ENCODE measurements around the gene GGT1.
A peak's percentile ranks its signal among the peaks of the same experiment; 100 is the strongest.
"Not testable (repeated sequence)": the region's sequence is repeated elsewhere in the genome, so short reads cannot be mapped to it uniquely, and the experiment has no call there.

Gene GGT1

GRCh38 chr22:24599958-24600715 is 2.9 kb upstream of the GGT1 start:
- H3K9me3 ChIP-seq (ENCODE audit: control extremely low read depth in 1 of 5, control insufficient read depth in 4 of 5, insufficient read depth in 2 of 5, low read depth in 1 of 5, low read length in 4 of 5); POLR2A ChIA-PET; H3K27ac ChIP-seq (ENCODE audit: insufficient read depth in 1 of 2, low read depth in 1 of 2, low read length in 2 of 2, poor library complexity in 1 of 2, severe bottlenecking in 2 of 2); CTCF ChIA-PET; H3K27me3 ChIP-seq (replicated peaks in 2 of 5; ENCODE audit: control insufficient read depth in 4 of 5, insufficient read depth in 5 of 5, low read length in 4 of 5); H3K36me3 ChIP-seq (ENCODE audit: control insufficient read depth in 4 of 4, insufficient read depth in 4 of 4, low read length in 3 of 4); DNase-seq; H3K4me3 ChIP-seq (ENCODE audit: control insufficient read depth in 1 of 7, extremely low read depth in 1 of 7, insufficient read depth in 4 of 7, low read depth in 2 of 7, low read length in 6 of 7): not testable (repeated sequence)
- H3K4me1 ChIP-seq (ENCODE audit: control extremely low read depth in 1 of 4, control insufficient read depth in 4 of 4, insufficient read depth in 4 of 4, low read length in 3 of 4): peaks cover 0 to 43% (median 19%) of the 10 kb centered on the region in 4 experiments
- WGBS (ENCODE audit: insufficient coverage): 100% methylated on average over 3 of the region's 3 CpGs

GRCh38 chr22:24601217-24602104 is 1.5 kb upstream of the GGT1 start:
- Histone ChIP-seq H3K4me3 (ENCODE audit: control insufficient read depth in 1 of 7, extremely low read depth in 1 of 7, insufficient read depth in 4 of 7, low read depth in 2 of 7, low read length in 6 of 7) (peak overlapping the region in 1 of 7 experiments; percentile 35), H3K27ac (ENCODE audit: insufficient read depth in 1 of 2, low read depth in 1 of 2, low read length in 2 of 2, poor library complexity in 1 of 2, severe bottlenecking in 2 of 2) (no peak overlapping the region), H3K9me3 (ENCODE audit: control extremely low read depth in 1 of 5, control insufficient read depth in 4 of 5, insufficient read depth in 2 of 5, low read depth in 1 of 5, low read length in 4 of 5) (no peaks in the 10 kb centered on the region), H3K27me3 (replicated peaks in 2 of 5; ENCODE audit: control insufficient read depth in 4 of 5, insufficient read depth in 5 of 5, low read length in 4 of 5) (no peaks in the 10 kb centered on the region), H3K36me3 (ENCODE audit: control insufficient read depth in 4 of 4, insufficient read depth in 4 of 4, low read length in 3 of 4) (no peaks in the 10 kb centered on the region), H3K4me1 (ENCODE audit: control extremely low read depth in 1 of 4, control insufficient read depth in 4 of 4, insufficient read depth in 4 of 4, low read length in 3 of 4) (peaks cover 0 to 43% (median 20%) of the 10 kb centered on the region in 4 experiments)
- POLR2A ChIA-PET: no interaction called here
- WGBS (ENCODE audit: insufficient coverage): 78% methylated on average over 6 of the region's 12 CpGs
- peak in 2 of 3 donors; percentile 49 to 54 for DNase-seq
- CTCF ChIA-PET: no interaction called here

- H3K27me3 ChIP-seq (replicated peaks in 2 of 5; ENCODE audit: control insufficient read depth in 4 of 5, insufficient read depth in 5 of 5, low read length in 4 of 5); H3K27ac ChIP-seq (ENCODE audit: insufficient read depth in 1 of 2, low read depth in 1 of 2, low read length in 2 of 2, poor library complexity in 1 of 2, severe bottlenecking in 2 of 2); POLR2A ChIA-PET; DNase-seq; H3K9me3 ChIP-seq (ENCODE audit: control extremely low read depth in 1 of 5, control insufficient read depth in 4 of 5, insufficient read depth in 2 of 5, low read depth in 1 of 5, low read length in 4 of 5); H3K4me3 ChIP-seq (ENCODE audit: control insufficient read depth in 1 of 7, extremely low read depth in 1 of 7, insufficient read depth in 4 of 7, low read depth in 2 of 7, low read length in 6 of 7); CTCF ChIA-PET; H3K36me3 ChIP-seq (ENCODE audit: control insufficient read depth in 4 of 4, insufficient read depth in 4 of 4, low read length in 3 of 4): not testable (repeated sequence)
- H3K4me1 ChIP-seq (ENCODE audit: control extremely low read depth in 1 of 4, control insufficient read depth in 4 of 4, insufficient read depth in 4 of 4, low read length in 3 of 4): peaks cover 0 to 44% (median 22%) of the 10 kb centered on the region in 4 experiments
- WGBS (ENCODE audit: insufficient coverage): 100% methylated on average over 7 of the region's 11 CpGs
Measured at GRCh38 chr22:24602105-24602749, 766 bp upstream of the GGT1 start.

- H3K27ac ChIP-seq (ENCODE audit: insufficient read depth in 1 of 2, low read depth in 1 of 2, low read length in 2 of 2, poor library complexity in 1 of 2, severe bottlenecking in 2 of 2); H3K9me3 ChIP-seq (ENCODE audit: control extremely low read depth in 1 of 5, control insufficient read depth in 4 of 5, insufficient read depth in 2 of 5, low read depth in 1 of 5, low read length in 4 of 5); H3K36me3 ChIP-seq (ENCODE audit: control insufficient read depth in 4 of 4, insufficient read depth in 4 of 4, low read length in 3 of 4); CTCF ChIA-PET; POLR2A ChIA-PET; H3K27me3 ChIP-seq (replicated peaks in 2 of 5; ENCODE audit: control insufficient read depth in 4 of 5, insufficient read depth in 5 of 5, low read length in 4 of 5): not testable (repeated sequence)
- Histone ChIP-seq H3K4me3 (ENCODE audit: control insufficient read depth in 1 of 7, extremely low read depth in 1 of 7, insufficient read depth in 4 of 7, low read depth in 2 of 7, low read length in 6 of 7) (peak overlapping the region in 2 of 7 experiments; percentile 35 to 37), H3K4me1 (ENCODE audit: control extremely low read depth in 1 of 4, control insufficient read depth in 4 of 4, insufficient read depth in 4 of 4, low read length in 3 of 4) (peaks cover 0 to 52% (median 31%) of the 10 kb centered on the region in 4 experiments)
- WGBS (ENCODE audit: insufficient coverage): 2% methylated on average over 6 of the region's 18 CpGs
- peak; percentile 38 to 90 (median 78) for DNase-seq
Measured at GRCh38 chr22:24603770-24604629, 1.0 kb downstream of the GGT1 start.

- CTCF ChIA-PET; DNase-seq; H3K27ac ChIP-seq (ENCODE audit: insufficient read depth in 1 of 2, low read depth in 1 of 2, low read length in 2 of 2, poor library complexity in 1 of 2, severe bottlenecking in 2 of 2); H3K27me3 ChIP-seq (replicated peaks in 2 of 5; ENCODE audit: control insufficient read depth in 4 of 5, insufficient read depth in 5 of 5, low read length in 4 of 5); POLR2A ChIA-PET; H3K4me3 ChIP-seq (ENCODE audit: control insufficient read depth in 1 of 7, extremely low read depth in 1 of 7, insufficient read depth in 4 of 7, low read depth in 2 of 7, low read length in 6 of 7); H3K9me3 ChIP-seq (ENCODE audit: control extremely low read depth in 1 of 5, control insufficient read depth in 4 of 5, insufficient read depth in 2 of 5, low read depth in 1 of 5, low read length in 4 of 5); H3K36me3 ChIP-seq (ENCODE audit: control insufficient read depth in 4 of 4, insufficient read depth in 4 of 4, low read length in 3 of 4): not testable (repeated sequence)
- 80% methylated on average over 1 of the region's 2 CpGs for WGBS (ENCODE audit: insufficient coverage)
- peaks cover 0 to 34% (median 24%) of the 10 kb centered on the region in 4 experiments for H3K4me1 ChIP-seq (ENCODE audit: control extremely low read depth in 1 of 4, control insufficient read depth in 4 of 4, insufficient read depth in 4 of 4, low read length in 3 of 4)
Measured at GRCh38 chr22:24606340-24606739, 3.3 kb downstream of the GGT1 start.

- POLR2A ChIA-PET; H3K36me3 ChIP-seq (ENCODE audit: control insufficient read depth in 4 of 4, insufficient read depth in 4 of 4, low read length in 3 of 4); H3K27me3 ChIP-seq (replicated peaks in 2 of 5; ENCODE audit: control insufficient read depth in 4 of 5, insufficient read depth in 5 of 5, low read length in 4 of 5); H3K9me3 ChIP-seq (ENCODE audit: control extremely low read depth in 1 of 5, control insufficient read depth in 4 of 5, insufficient read depth in 2 of 5, low read depth in 1 of 5, low read length in 4 of 5): not testable (repeated sequence)
- CTCF ChIA-PET: interaction anchor here (1.0 kb wide), 1 partner anchor 14 kb away, joined by 3 read pairs; the partner anchor contains the start of gene LRRC75B
- Histone ChIP-seq H3K4me3 (ENCODE audit: control insufficient read depth in 1 of 7, extremely low read depth in 1 of 7, insufficient read depth in 4 of 7, low read depth in 2 of 7, low read length in 6 of 7) (peak overlapping the region in 3 of 7 experiments; percentile 11 to 43 (median 12)), H3K27ac (ENCODE audit: insufficient read depth in 1 of 2, low read depth in 1 of 2, low read length in 2 of 2, poor library complexity in 1 of 2, severe bottlenecking in 2 of 2) (peak overlapping the region in 1 of 2 experiments; percentile 25), H3K4me1 (ENCODE audit: control extremely low read depth in 1 of 4, control insufficient read depth in 4 of 4, insufficient read depth in 4 of 4, low read length in 3 of 4) (peaks cover 0 to 24% (median 19%) of the 10 kb centered on the region in 4 experiments)
- DNase-seq: peak; percentile 48 to 86 (median 80)
- 21% methylated on average over 15 of the region's 18 CpGs for WGBS (ENCODE audit: insufficient coverage)
Measured at GRCh38 chr22:24607429-24607983, 4.5 kb downstream of the GGT1 start.

All from common myeloid progenitor, CD34-positive (primary cell).